GM19452 (cell line): ENCODE results near the gene AMOTL1.

Source experiments
- ATAC-seq: cut with Tn5 transposase; IDR thresholded peaks from one replicate; pipeline ENCODE4 v1.9.1; 2021; ENCODE audit not compliant: unreplicated experiment

Gene AMOTL1

GRCh38 chr11:94814272-94814976, 46.3 kb downstream of the AMOTL1 start:
- no peak for ATAC-seq

DNA sequence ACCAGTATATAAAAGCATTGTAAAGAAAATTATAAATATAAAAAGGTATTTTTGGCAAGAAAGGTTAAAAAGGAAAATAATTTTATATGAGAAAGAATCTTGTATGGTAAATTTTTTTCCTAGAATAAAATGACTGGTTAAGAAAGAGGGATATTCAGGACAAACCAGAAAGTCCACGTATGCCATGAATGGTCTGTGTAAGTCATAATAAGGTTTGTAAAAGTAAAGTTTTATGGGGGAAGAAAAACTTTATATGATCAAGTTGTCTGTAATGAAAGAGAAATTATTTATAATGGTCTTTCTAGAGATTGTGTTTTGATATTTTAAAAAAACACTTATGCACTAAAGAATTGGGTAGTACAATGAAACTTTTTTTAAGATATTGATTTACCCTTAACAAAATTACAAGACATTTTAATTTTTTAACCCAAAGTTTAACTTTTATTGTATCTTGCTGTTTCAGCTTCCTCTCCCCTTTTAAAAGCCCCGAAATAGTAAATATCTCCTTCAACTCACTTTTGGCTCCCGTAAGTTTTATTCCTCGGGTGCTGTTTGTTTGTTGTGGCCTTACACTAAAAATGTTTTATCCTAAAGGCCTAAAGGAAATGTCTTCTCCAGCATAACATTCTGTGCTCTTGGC, 47.7 kb downstream of the AMOTL1 start:
- no peak for ATAC-seq

GRCh38 chr11:94820480-94820879, 52.3 kb downstream of the AMOTL1 start:
- no peak for ATAC-seq

DNA sequence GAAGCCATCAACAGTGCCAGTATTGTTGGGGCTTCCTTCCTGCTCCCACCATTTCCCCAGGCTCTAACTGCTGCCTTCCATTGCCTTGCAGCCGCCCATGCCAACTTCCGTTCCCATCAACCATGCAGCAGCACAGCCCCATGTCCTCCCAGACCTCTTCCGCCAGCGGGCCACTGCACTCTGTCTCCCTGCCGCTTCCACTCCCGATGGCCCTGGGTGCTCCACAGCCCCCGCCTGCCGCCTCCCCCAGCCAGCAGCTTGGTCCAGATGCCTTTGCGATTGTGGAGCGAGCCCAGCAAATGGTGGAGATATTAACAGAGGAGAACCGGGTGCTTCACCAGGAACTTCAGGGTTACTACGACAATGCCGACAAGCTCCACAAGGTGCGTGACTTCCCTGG, 53.3 kb downstream of the AMOTL1 start:
- ATAC-seq, result no peak

GRCh38 chr11:94822080-94822479, 53.9 kb downstream of the AMOTL1 start:
- ATAC-seq, result no peak

GRCh38 chr11:94823102-94823732, 55.1 kb downstream of the AMOTL1 start:
- no peak for ATAC-seq

- no peak for ATAC-seq
Measured at GRCh38 chr11:94825031-94825430, 56.9 kb downstream of the AMOTL1 start.

GRCh38 chr11:94825481-94825880, 57.3 kb downstream of the AMOTL1 start:
- ATAC-seq, result no peak

- ATAC-seq, result no peak
Measured at GRCh38 chr11:94826415-94826814, 58.3 kb downstream of the AMOTL1 start.

DNA sequence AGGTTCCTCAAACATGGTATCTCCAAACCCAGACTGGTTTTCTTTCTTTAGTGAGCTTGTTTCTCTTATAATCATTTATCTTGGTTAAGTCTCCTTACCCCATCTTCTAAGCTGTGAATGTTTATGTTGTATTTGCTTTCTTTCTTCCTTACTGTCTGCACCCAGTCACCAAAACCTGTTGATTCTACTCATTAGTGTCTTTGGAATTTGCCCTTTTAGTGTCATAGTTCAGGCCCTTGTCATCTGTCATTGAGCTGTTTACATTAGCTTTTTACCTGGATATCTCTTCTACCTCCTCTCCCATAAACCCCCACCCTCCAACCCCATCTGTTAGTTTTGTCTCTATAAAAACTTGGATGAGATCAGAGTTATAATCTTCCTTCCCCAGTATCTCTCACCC, 59.9 kb downstream of the AMOTL1 start:
- ATAC-seq, result no peak

DNA sequence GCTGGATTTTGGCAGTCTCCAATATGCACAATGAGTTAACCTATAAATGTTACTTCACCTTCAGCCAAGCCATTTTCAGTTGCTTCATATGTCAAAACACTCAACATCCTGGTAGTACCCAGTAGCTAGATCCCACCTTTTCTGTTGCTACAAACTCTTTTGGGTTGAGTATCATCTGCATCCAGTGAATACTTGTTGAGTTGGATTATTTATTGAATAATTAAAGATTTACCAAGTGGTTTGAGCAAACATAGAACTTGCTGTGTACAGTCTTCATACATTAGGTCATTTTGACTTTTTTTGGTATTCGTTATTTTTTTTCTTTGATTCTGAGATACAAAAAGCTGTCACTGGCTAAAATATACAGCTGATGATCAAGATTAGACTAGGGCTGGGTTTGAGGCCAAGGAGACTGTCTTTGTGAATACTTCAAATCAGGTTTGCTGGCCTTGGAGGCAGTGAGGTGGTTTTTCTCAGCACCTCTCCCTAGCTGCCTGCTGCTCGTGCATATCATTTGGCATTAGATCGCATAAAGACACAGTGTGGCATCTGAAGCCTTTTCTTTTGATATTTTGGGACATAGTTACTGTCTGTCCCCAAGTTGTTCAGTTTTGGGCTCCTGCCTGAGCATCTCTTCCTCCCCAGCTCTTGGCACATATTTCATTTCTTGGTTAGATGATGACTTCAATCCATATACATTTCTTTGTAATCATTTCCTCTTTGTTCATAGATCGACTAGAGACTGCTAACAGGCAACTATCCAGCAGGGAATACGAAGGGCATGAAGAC, 62.8 kb downstream of the AMOTL1 start:
- ATAC-seq, result no peak

DNA sequence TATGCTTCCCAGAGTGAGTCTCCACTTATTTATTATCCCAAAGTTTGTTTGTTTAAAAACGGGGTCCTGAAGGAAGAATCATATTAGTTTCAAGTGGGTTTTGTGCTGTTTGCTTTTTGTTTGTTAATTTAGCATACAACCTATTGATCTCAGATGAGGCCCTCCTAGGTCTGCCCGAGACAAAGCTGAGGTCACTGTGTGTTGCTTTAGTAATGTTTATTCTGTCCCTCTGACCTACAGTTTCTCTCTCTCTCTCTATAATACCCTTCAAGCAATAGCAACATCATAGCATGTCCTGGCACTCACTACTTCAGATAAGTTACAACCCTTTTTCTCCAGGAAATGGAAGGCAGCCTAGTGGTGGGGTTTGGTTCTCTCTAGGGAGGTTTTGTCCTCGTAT, 63.4 kb downstream of the AMOTL1 start:
- no peak for ATAC-seq

DNA sequence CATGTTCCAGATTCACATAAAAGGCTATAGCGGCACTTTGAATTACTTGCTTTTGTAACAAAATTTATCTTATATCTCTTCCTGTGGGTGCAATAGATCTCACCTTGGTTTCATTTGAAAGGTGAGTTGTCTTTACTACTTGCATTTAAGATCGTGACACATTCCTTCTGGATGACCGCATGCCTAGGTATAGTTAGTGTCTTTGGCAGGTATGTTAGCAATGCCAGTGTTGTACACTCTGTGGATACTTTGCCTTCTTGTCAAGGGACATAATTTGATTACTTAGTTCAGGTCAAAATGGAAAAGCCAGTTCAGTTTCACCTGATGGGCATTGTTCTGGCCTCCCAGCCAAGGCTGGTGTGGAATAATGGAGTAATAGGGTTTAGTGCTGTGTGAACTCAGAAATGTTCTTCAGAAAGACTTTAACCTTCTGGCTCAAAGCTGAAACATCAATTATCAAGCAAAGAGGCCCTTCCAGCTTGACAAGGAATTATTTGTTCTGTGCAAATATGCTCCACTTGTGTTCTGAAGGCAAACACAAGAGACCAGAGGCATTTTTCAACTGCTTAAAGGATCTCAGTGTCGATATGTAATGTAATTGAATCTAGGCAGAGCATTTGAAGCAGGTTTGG, 64.6 kb downstream of the AMOTL1 start:
- no peak for ATAC-seq

DNA sequence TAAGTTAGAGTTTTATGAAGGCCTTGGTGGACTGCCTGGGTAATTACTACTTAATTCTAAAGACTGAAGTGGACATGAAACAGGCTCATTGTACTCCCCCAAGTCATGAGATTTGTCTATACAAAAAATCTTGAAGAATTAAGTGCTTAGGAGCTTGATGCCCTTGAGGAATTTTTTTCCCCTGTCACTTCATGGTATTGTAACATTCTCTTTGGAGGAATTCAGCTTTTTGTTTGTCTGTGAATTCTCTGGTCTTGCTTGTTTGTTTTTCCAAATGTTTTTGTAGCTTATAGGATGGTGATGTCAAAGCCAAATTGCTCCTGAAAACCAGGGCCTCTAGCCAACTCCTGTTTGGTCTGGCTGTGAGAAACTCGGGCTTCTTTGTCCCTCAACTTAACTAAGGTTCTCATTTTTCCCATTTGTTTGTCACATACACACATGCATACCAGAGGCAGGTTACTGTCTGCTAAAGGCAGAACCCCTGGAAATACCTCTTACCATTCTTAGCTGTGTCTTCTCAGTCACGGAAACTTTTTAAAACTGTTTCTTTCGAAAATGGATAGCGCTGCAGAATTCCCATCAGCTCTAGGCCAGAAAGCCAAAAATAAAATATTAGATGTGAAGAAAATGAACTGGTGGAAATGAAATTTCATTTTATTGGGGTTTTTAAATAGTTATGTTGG, 66.9 kb downstream of the AMOTL1 start:
- no peak for ATAC-seq

- ATAC-seq, result no peak
Measured at GRCh38 chr11:94835594-94835927, 67.4 kb downstream of the AMOTL1 start.

GRCh38 chr11:94837317-94837716, 69.2 kb downstream of the AMOTL1 start:
- no peak for ATAC-seq

GRCh38 chr11:94838027-94838731, 70.0 kb downstream of the AMOTL1 start:
- ATAC-seq, result no peak

- no peak for ATAC-seq
Measured at GRCh38 chr11:94840209-94840608, 72.1 kb downstream of the AMOTL1 start.

DNA sequence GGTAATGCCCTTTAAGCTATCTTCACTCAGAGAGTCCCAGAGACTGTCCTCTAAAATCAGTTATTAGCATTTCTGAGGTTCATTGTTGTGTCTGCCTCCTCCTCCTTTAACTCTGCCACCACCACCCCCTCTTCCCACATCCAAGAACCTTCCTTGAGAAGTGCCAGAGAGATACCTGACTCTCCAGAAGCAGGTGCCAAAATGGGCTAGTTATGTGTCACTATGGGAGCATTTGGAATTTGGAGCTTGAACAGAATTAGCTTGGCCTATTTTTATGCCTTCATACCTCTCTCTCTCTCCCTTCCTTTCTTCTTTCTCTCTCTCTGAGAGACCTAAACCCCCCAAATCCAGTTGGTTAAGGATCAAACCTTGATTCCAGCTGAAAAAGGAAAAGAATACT, 75.9 kb downstream of the AMOTL1 start:
- no peak for ATAC-seq

GRCh38 chr11:94845622-94846021, 77.5 kb downstream of the AMOTL1 start:
- no peak for ATAC-seq
